Mucosa of descending colon (tissue), 3 donors: Measurements from ENCODE around the gene KLHDC2. TPM values are rescaled to one million over a fixed set of nuclear protein-coding genes. Genes with fewer than 3 reads are reported as not detected.

Experiments
- ATAC-seq: fragments of 200-7000 bp; cut with Tn5 transposase; one replicate; pipeline ENCODE4 v1.9.1; 2020; ENCODE audit warnings: mild to moderate bottlenecking, moderate library complexity
- DNase-seq, 3 donors: peaks; one replicate each; pipeline ENCODE4 v3.0.0-alpha.2; 2020
- H3K36me3 ChIP-seq: fragments of 200-600 bp; one replicate; pipeline ENCODE4 v1.8.0; 2021; ENCODE audit warnings: low read depth, mild to moderate bottlenecking
- H3K4me1 ChIP-seq: fragments of 200-600 bp; one replicate; pipeline ENCODE4 v1.8.0; 2021; ENCODE audit warnings: low read depth, mild to moderate bottlenecking
- H3K4me3 ChIP-seq: fragments of 200-600 bp; one replicate; pipeline ENCODE4 v1.8.0; 2021; ENCODE audit warnings: mild to moderate bottlenecking
- H3K9me3 ChIP-seq: fragments of 200-600 bp; one replicate; pipeline ENCODE4 v1.8.0; 2021; ENCODE audit warnings: mild to moderate bottlenecking
- intact Hi-C, 2 donors: fragments of 100-400 bp; cut with DNase I in 1 of 2; cut with micrococcal nuclease in 1 of 2; formaldehyde crosslinking; loops; one replicate each; pipeline versions ENCODE4 v1.11.0 to v1.11.1; 2022; cut with DNase I, micrococcal nuclease
- total RNA-seq, 3 donors: library from RNA; stranded (reverse); fragmentation: NEBNext Ultra II Directional in 2 of 3; extraction: Animal tissue kit (Norgen Biotek cat#: 25700) in 2 of 3; gene quantifications; one replicate each; pipeline versions ENCODE4 v1.2.1 to v1.2.4, GENCODE V29; 2021 to 2023
- TF ChIP-seq, protein P1 (sequence below): fragments of 200-600 bp; IDR thresholded peaks from one replicate; pipeline ENCODE4 v1.8.0; 2022; ENCODE audit warnings: antibody characterized with exemption, mild to moderate bottlenecking
- donor health status: DM: no; HTN: no; CAD: no; lungs with moderate emphysema.
- donor health status: DM: no; HTN: no; CAD: no.
- donor health status: DM: no; HTN: yes; CAD: no.

KLHDC2 gene
- total RNA-seq, 3 donors from 2014 or later = 65.2 to 83.0 (median 75.0) TPM

DNA sequence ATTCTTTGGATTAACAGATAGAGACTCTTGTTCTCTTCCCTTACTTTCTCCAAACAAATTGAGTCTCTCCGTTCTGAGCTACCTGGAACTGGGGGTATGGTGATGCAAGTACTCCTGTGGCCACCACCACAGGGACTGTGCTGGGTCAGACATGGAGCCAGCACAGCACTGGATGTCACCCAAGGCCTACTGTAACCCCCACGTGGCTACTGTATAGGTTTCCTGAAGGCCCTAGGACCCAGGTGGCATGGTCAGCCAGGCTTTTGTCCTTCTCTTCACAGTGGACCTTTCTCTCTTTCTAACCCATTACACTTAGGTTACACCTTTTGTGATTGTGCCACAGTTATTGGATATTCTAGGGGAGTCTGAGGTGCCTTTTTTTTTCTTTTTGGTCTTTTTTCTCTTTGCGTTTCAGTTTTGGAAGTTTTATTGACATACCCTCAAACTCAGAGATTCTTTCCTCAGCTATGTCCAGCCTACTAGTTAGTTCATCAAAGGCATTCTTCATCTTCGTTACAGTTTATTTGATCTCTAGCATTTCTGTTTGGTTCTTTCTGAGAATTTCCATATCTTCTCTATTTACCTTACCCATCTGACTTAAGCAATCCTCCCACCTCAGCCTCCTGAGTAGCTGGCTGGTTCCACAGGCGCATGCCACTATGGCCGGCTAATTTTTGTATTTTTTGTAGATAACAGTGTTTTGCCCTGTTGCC lies 6.0 kb upstream of the KLHDC2 start:
- intact Hi-C loops = loop anchor here in 1 of 2 donors (10.0 kb wide), 1 partner anchor 127 kb away; the partner anchor contains the start of gene DNAAF2
- H3K9me3 ChIP-seq = no peaks in the 10 kb centered on the region
- no peak for ATAC-seq
- H3K4me3 ChIP-seq = no peak overlapping the region
- TF ChIP-seq, protein P1, sequence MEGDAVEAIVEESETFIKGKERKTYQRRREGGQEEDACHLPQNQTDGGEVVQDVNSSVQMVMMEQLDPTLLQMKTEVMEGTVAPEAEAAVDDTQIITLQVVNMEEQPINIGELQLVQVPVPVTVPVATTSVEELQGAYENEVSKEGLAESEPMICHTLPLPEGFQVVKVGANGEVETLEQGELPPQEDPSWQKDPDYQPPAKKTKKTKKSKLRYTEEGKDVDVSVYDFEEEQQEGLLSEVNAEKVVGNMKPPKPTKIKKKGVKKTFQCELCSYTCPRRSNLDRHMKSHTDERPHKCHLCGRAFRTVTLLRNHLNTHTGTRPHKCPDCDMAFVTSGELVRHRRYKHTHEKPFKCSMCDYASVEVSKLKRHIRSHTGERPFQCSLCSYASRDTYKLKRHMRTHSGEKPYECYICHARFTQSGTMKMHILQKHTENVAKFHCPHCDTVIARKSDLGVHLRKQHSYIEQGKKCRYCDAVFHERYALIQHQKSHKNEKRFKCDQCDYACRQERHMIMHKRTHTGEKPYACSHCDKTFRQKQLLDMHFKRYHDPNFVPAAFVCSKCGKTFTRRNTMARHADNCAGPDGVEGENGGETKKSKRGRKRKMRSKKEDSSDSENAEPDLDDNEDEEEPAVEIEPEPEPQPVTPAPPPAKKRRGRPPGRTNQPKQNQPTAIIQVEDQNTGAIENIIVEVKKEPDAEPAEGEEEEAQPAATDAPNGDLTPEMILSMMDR = no peak
- H3K36me3 ChIP-seq = no peaks in the 10 kb centered on the region
- no peaks in the 10 kb centered on the region for H3K4me1 ChIP-seq
- DNase-seq = no peak

DNA sequence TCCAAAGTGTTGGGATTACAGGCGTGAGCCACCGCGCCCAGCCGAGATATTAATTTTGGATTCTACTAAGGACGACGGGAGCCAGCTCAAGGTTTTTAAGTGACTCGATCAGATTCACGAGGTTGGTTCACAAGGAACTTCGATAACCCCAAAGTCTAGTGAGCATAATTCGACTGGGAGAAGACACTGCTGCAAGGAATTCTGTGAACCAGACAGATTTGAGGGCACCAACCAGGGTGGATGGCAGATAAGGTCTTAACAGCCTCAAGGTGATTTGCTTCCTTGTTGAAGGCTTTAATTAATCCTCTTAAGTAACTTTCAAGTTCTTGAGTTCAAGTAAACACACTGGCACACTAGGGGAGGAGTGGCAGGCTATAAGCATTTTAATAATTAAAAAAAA lies 1.1 kb upstream of the KLHDC2 start:
- TF ChIP-seq, protein P1 = no peak
- Histone ChIP-seq H3K36me3 (no peaks in the 10 kb centered on the region), H3K9me3 (no peaks in the 10 kb centered on the region), H3K4me3 (no peak overlapping the region), H3K4me1 (peaks cover 13% of the 10 kb centered on the region)
- ATAC-seq (no peak), DNase-seq (peak in 1 of 3 donors; percentile 37)
- intact Hi-C loops = loop anchor here (5.0 to 10.0 kb wide), 2 partner anchors 132 to 135 kb away; partner anchors contain the start of gene DNAAF2 (in 1 of the 2)

DNA sequence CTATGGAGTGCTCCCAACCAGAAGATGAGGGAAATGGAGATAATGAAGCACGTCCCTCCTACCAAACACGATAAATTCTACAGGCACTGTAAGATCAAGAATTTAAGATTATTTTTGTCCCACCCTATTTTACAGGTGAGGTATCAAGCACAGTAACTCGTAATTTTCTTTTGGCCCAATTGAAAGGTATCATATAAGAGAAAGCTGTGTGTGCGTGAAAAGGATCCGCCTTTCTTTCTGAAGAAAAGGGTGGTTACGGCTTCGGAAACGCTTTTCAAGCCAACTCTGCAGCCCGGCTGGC lies 733 bp upstream of the KLHDC2 start:
- H3K4me3 ChIP-seq = peak overlapping the region; percentile 95
- H3K36me3 ChIP-seq = no peaks in the 10 kb centered on the region
- H3K9me3 ChIP-seq = no peaks in the 10 kb centered on the region
- intact Hi-C loops = loop anchor here (5.0 to 10.0 kb wide), 2 partner anchors 132 to 135 kb away; partner anchors contain the start of gene DNAAF2 (in 1 of the 2)
- no peak for ATAC-seq
- peaks cover 14% of the 10 kb centered on the region for H3K4me1 ChIP-seq
- no peak for DNase-seq
- TF ChIP-seq, protein P1 = no peak

DNA sequence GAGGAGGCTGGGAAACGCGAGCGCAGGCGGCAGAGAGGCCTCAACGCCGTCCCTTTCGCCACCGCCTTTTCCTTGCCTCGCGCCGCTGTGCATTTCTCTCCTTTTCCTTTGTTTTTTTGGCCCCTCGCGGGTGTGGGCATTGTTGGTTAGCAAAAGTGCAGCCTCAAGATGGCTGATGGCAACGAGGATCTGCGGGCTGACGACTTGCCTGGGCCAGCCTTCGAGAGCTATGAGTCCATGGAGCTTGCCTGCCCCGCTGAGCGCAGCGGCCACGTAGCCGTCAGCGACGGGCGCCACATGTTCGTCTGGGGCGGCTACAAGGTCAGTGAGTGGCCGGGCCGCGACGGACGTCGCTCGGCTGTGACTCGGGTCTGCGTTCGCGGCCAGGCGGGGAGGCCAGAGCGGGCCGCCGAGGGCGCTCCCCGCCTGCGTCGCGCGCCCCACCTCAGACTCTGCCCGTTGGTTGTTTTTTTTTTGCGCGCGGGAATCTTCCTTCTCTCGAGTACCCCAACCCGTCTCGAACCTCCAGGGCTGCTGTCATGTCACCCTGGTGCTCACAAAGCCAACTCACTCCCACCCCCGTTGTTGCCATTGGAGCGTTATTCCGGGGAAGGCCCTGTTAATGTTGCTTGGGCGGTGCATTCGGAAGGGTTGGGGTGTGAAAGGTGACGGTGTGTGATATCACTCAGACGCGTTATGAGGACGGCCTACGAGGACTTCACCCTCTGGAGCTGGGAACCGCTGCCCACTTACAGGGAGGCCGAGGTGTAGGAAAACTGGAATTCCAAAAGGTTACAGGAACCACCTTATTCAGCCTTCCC lies 558 bp downstream of the KLHDC2 start:
- ATAC-seq (peak; percentile 64), DNase-seq (peak; percentile 78 to 81 (median 80))
- Histone ChIP-seq H3K4me1 (peaks cover 14% of the 10 kb centered on the region), H3K36me3 (no peaks in the 10 kb centered on the region), H3K9me3 (no peaks in the 10 kb centered on the region), H3K4me3 (peak overlapping the region; percentile 95)
- intact Hi-C loops = loop anchor here (5.0 to 10.0 kb wide), 2 partner anchors 134 to 136 kb away; partner anchors contain the start of gene DNAAF2 (in 1 of the 2)
- TF ChIP-seq, protein P1 = no peak

DNA sequence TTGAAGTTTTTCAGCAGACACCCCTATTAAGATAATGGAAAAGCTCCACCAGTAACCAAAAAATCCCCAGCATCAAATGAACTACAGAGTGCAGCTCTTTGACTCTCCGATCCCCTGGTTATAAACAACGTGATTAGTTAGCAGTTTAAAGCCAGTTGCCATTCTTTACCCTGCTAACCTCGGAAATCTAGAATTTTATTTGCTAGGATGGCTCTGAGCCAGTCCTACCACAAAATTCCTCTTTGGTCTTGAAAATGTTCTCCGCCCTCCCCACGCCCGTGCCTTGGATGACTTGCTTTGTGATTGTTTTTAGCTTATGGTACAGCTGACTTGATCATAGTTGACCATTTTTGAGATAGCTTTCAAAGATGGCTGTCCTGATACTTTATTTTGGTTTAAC lies 1.2 kb downstream of the KLHDC2 start:
- DNase-seq = peak in 2 of 3 donors; percentile 46 to 56
- intact Hi-C loops = loop anchor here (5.0 to 10.0 kb wide), 2 partner anchors 134 to 137 kb away; partner anchors contain the start of gene DNAAF2 (in 1 of the 2)

More for the DNA sequence above, 1.2 kb downstream of the KLHDC2 start:
- ATAC-seq = no peak
- Histone ChIP-seq H3K4me1 (peaks cover 14% of the 10 kb centered on the region), H3K9me3 (no peaks in the 10 kb centered on the region), H3K36me3 (no peaks in the 10 kb centered on the region), H3K4me3 (peak overlapping the region; percentile 95)
- TF ChIP-seq, protein P1 = no peak
